C4-2B (cell line): ENCODE data around the gene SEZ6L.

ENCODE experiments used
- H3K27ac ChIP-seq: fragments of 450-650 bp; 2 replicates; pipeline ENCODE4 v1.5.1; 2017
- CTCF ChIP-seq: fragments of 450-650 bp; conservative IDR thresholded peaks from 2 replicates; pipeline ENCODE4 v1.5.1; 2017; ENCODE audit warnings: mild to moderate bottlenecking
- ZFX ChIP-seq: fragments of 450-650 bp; IDR thresholded peaks from 2 replicates; pipeline ENCODE4 v1.6.1; 2017

The SEZ6L gene

GRCh38 chr22:26169315-26170111 lies at the start of gene SEZ6L:
TSS of gene SEZ6L (plus strand) at chr22:26169462. CDS start at chr22:26169670, 208 bp downstream.
- TF ChIP-seq ZFX (no peak), CTCF (no peak)
- H3K27ac ChIP-seq, result no peak within 1 kb of the TSS

- no peak overlapping the region; the same call in 1 of the 2 replicates for H3K27ac ChIP-seq
- TF ChIP-seq CTCF (no peak), ZFX (no peak)
Measured at GRCh38 chr22:26122920-26123468, 46.3 kb upstream of the SEZ6L start.

GRCh38 chr22:26124991-26125725 lies 44.1 kb upstream of the SEZ6L start:
- no peak for TF ChIP-seq ZFX
- no peak for TF ChIP-seq CTCF
- no peak overlapping the region for H3K27ac ChIP-seq

- TF ChIP-seq CTCF (no peak), ZFX (no peak)
Measured at GRCh38 chr22:26127126-26127525, 42.1 kb upstream of the SEZ6L start.

GRCh38 chr22:26127556-26127955 lies 41.7 kb upstream of the SEZ6L start:
- H3K27ac ChIP-seq, result no peak overlapping the region
- TF ChIP-seq CTCF, result no peak
- no peak for TF ChIP-seq ZFX

More at GRCh38 chr22:26127126-26127525, 42.1 kb upstream of the SEZ6L start:
- H3K27ac ChIP-seq, result no peak overlapping the region

- TF ChIP-seq ZFX, result no peak
- TF ChIP-seq CTCF, result no peak
- H3K27ac ChIP-seq, result no peak overlapping the region
Measured at GRCh38 chr22:26131589-26132154, 37.6 kb upstream of the SEZ6L start.
